SK-N-SH treated with all-trans-retinoic acid at 6 μM for 48 hours (cell line): ENCODE results near the gene CD52.

Experiments used
- BACH2 ChIP-seq: fragments of 250-450 bp; sonication (Bioruptor Pico); IDR thresholded peaks from 2 replicates; pipeline ENCODE4 v1.9.0; 2021; ENCODE audit warnings: mild to moderate bottlenecking, borderline replicate concordance
- RARB ChIP-seq: fragments of 250-450 bp; sonication (Bioruptor Pico); IDR thresholded peaks from 2 replicates; pipeline ENCODE4 v1.8.0; 2021; ENCODE audit warnings: mild to moderate bottlenecking, moderate library complexity
- SNAI2 ChIP-seq: fragments of 250-450 bp; sonication (Bioruptor Pico); IDR thresholded peaks from 2 replicates; pipeline ENCODE4 v1.5.0; 2020; ENCODE audit warnings: mild to moderate bottlenecking, moderate library complexity
- TSHZ2 ChIP-seq: fragments of 250-450 bp; sonication (Bioruptor Pico); IDR thresholded peaks from 2 replicates; pipeline ENCODE4 v1.5.0; 2020; ENCODE audit warnings: mild to moderate bottlenecking, moderate library complexity
- ZC3H10 ChIP-seq: fragments of 250-450 bp; sonication (Bioruptor Pico); IDR thresholded peaks from 2 replicates; pipeline ENCODE4 v1.5.1; 2021; ENCODE audit warnings: mild to moderate bottlenecking, moderate library complexity
- ZFP3 ChIP-seq: fragments of 250-450 bp; sonication (Bioruptor Pico); IDR thresholded peaks from 2 replicates; pipeline ENCODE4 v1.5.0; 2020; ENCODE audit warnings: mild to moderate bottlenecking, moderate library complexity
- ZFP30 ChIP-seq: fragments of 450-650 bp; formaldehyde crosslinking; IDR thresholded peaks from 2 replicates; pipeline ENCODE4 v1.5.0; 2022; ENCODE audit warnings: mild to moderate bottlenecking, moderate library complexity
- ZNF565 ChIP-seq: fragments of 450-650 bp; formaldehyde crosslinking; conservative IDR thresholded peaks from 2 replicates; pipeline ENCODE4 v1.5.0; 2020; ENCODE audit warnings: low read depth, mild to moderate bottlenecking, moderate library complexity
- ZNF70 ChIP-seq: fragments of 450-650 bp; formaldehyde crosslinking; IDR thresholded peaks from 2 replicates; pipeline ENCODE4 v1.5.0; 2020; ENCODE audit warnings: mild to moderate bottlenecking, moderate library complexity

- no peak for TF ChIP-seq ZFP3 (CRISPR knock-in tag)
- TF ChIP-seq ZNF565 (CRISPR knock-in tag), result no peak
- TF ChIP-seq BACH2, result no peak
- no peak for TF ChIP-seq SNAI2 (CRISPR knock-in tag)
- no peak for TF ChIP-seq RARB (CRISPR knock-in tag)
- TF ChIP-seq ZC3H10 (CRISPR knock-in tag), result no peak
- no peak for TF ChIP-seq ZNF70 (CRISPR knock-in tag)
- TF ChIP-seq TSHZ2 (CRISPR knock-in tag), result no peak
- TF ChIP-seq ZFP30 (CRISPR knock-in tag), result no peak
Measured at GRCh38 chr1:26281971-26282370, 35.8 kb upstream of the CD52 start.
